ENCODE measurements around the gene PTOV1. TPM values are rescaled to one million over a fixed set of nuclear protein-coding genes. Genes with fewer than 3 reads are reported as not detected.

Gene PTOV1
- total and polyA plus RNA-seq, 2 of the 8 experiments (the other 6 are each of a cell fraction or from before 2014, with no cell fraction given) = 147 to 251 TPM

GRCh38 chr19:49837009-49837310 is 14.0 kb upstream of the PTOV1 start:
- peaks cover 11 to 38% (median 28%) of the 10 kb centered on the region in 4 experiments; a peak in 6 of 8 replicates for H3K36me3 ChIP-seq (ENCODE audit: control insufficient read depth in 2 of 4, insufficient read depth in 4 of 4, low read length in 3 of 4)
- no peak overlapping the region for H2BK120ac ChIP-seq (replicated peaks; ENCODE audit: low read depth, low read length)
- H3K4me3 ChIP-seq (ENCODE audit: extremely low read depth in 1 of 4, insufficient read depth in 2 of 4, low read depth in 3 of 4, low read length in 4 of 4) = no peak overlapping the region
- no peak overlapping the region for H3K14ac ChIP-seq (ENCODE audit: insufficient read length)
- no peak for FAIRE-seq
- POLR2A ChIA-PET (ENCODE audit: partially characterized antibody) = interaction anchor here (0.9 to 2.3 kb wide), 7 partner anchors 9 to 24 kb away, joined by 3 to 7 read pairs (median 4); no protein-coding TSS in a partner anchor
- CTCF ChIA-PET (ENCODE audit: partially characterized antibody) = interaction anchor here (0.9 to 1.0 kb wide), 3 partner anchors 8 to 153 kb away, joined by 3 to 4 read pairs (median 3); no protein-coding TSS in a partner anchor
- no peak overlapping the region for H3K4me2 ChIP-seq (ENCODE audit: insufficient read depth in 1 of 2, low read depth in 2 of 2, low read length in 2 of 2)
- no peak for DNase-seq (ENCODE audit: low read depth in 1 of 2, low spot score in 2 of 2)
- H3K4ac ChIP-seq (replicated peaks; ENCODE audit: insufficient read length, low read depth, low read length) = no peak overlapping the region
- no peak overlapping the region for H3K9ac ChIP-seq (replicated peaks in 1 of 4; ENCODE audit: extremely low read depth in 1 of 4, low read depth in 3 of 4, low read length in 3 of 4)
- no peaks in the 10 kb centered on the region for H3K4me1 ChIP-seq (replicated peaks in 1 of 4; ENCODE audit: control insufficient read depth in 3 of 4, insufficient read depth in 4 of 4, low read length in 3 of 4)
- H3K79me2 ChIP-seq (ENCODE audit: control insufficient read depth in 1 of 2, insufficient read depth in 2 of 2, low read length in 2 of 2) = no peaks in the 10 kb centered on the region
- peaks cover 1 to 5% of the 10 kb centered on the region in 2 experiments for H4K20me1 ChIP-seq (replicated peaks in 1 of 2; ENCODE audit: control insufficient read depth in 1 of 2, insufficient read depth in 2 of 2, low read length in 2 of 2)
- H2AFZ ChIP-seq (ENCODE audit: low read length) = no peak overlapping the region
- H3K23me2 ChIP-seq (ENCODE audit: low read depth, low read length) = no peaks in the 10 kb centered on the region
- H4K5ac ChIP-seq (ENCODE audit: insufficient read length, low read depth, low read length) = no peak overlapping the region
- TF ChIP-seq TBP (IDR thresholded peaks at IDR 0.05; ENCODE audit: low read depth, low read length) (no peak), NANOG (IDR thresholded peaks at IDR 0.05; ENCODE audit: insufficient read depth, low read depth, low read length, poor library complexity, severe bottlenecking) (no peak), BACH1 (IDR thresholded peaks at IDR 0.05; ENCODE audit: low read length) (no peak), POLR2A (IDR thresholded peaks at IDR 0.05; ENCODE audit: control extremely low read depth in 1 of 2, low read depth in 2 of 2, low read length in 2 of 2) (no peak), CHD1 (IDR thresholded peaks at IDR 0.05; ENCODE audit: low read depth, low read length) (no peak)
- H4K8ac ChIP-seq (ENCODE audit: extremely low read depth, insufficient read depth, low read length) = no peak overlapping the region
- H3K56ac ChIP-seq (replicated peaks; ENCODE audit: insufficient read length, low read depth, low read length) = no peak overlapping the region
- no peak overlapping the region for H3K23ac ChIP-seq (ENCODE audit: insufficient read length)
- no peak overlapping the region for H3K27ac ChIP-seq (ENCODE audit: low read depth, low read length)
- no peak overlapping the region for H2BK12ac ChIP-seq (ENCODE audit: low read depth, low read length)
- no peak overlapping the region for H3K18ac ChIP-seq (ENCODE audit: extremely low read depth, low read length)
- no peak overlapping the region for H2BK5ac ChIP-seq (ENCODE audit: low read depth, low read length)
- H3K79me1 ChIP-seq (ENCODE audit: low read depth, low read length) = no peaks in the 10 kb centered on the region
- no peak overlapping the region for H2BK15ac ChIP-seq (ENCODE audit: low read length)
- H3K27me3 ChIP-seq (replicated peaks in 1 of 4; ENCODE audit: control insufficient read depth in 3 of 4, extremely low read depth in 1 of 4, insufficient read depth in 3 of 4, low read length in 3 of 4) = no peaks in the 10 kb centered on the region
- H4K91ac ChIP-seq (replicated peaks; ENCODE audit: insufficient read length, low read length) = no peak overlapping the region
- no peak overlapping the region for H2BK20ac ChIP-seq (ENCODE audit: low read length)
- no peaks in the 10 kb centered on the region for H3K9me3 ChIP-seq (ENCODE audit: insufficient read depth in 2 of 2, low read depth in 1 of 2, low read length in 1 of 2)
- no peak overlapping the region for H2AK5ac ChIP-seq (ENCODE audit: low read depth, low read length)
- 86% methylated on average over 5 of the region's 5 CpGs; no CpG with 5 or more reads in 1 of the 2 experiments for WGBS, 2 experiments (ENCODE audit: extremely low coverage in 1 of 2, insufficient coverage in 1 of 2, insufficient read length in 1 of 2, insufficient replicate concordance in 2 of 2, low coverage in 1 of 2, low lambda C conversion rate in 2 of 2, missing lambda C conversion rate in 1 of 2)

Data from H1 (cell line).